ENCODE results near the gene TRPM4.
A peak's percentile ranks its signal among the peaks of the same experiment; 100 is the strongest.
"Not testable (repeated sequence)": the region's sequence is repeated elsewhere in the genome, so short reads cannot be mapped to it uniquely, and the experiment has no call there.

TRPM4 gene

DNA sequence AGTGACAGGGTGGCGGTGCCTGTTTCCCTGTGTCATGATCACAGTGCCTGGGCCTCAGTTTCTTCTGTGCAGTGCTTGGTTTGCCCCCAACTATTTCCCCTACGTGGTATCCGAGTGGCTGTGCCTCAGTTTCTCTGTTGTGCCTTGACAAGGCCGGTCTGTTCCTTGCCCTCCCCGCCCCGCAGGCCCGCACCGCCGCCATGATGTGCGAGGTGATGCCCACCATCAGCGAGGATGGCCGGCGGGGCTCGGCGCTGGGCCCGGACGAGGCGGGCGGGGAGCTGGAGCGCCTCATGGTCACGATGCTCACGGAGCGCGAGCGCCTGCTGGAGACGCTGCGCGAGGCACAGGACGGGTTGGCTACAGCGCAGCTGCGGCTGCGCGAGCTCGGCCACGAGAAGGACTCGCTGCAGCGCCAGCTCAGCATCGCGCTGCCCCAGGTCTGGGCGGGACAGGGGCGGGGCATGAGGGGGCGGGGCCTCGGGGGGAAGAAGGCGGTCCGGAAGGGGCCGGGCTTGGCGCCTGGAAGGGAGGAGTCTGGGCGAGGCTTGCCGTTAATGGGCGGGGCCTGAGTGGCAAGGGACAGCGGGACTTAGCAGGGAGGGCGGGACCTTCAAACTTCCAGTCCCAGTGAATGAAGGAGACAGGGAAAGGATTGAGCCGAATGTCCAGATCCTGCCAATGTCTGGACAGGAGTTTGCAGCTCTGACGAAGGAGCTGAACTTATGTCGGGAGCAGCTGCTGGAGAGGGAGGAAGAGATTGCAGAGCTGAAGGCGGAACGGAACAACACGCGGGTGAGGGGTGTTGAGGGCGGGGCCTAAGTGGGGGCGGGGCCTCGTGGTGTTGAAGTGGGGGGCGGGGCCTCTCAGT is 29.7 kb upstream of the TRPM4 start:
- peak; percentile 92 for DNase-seq

DNA sequence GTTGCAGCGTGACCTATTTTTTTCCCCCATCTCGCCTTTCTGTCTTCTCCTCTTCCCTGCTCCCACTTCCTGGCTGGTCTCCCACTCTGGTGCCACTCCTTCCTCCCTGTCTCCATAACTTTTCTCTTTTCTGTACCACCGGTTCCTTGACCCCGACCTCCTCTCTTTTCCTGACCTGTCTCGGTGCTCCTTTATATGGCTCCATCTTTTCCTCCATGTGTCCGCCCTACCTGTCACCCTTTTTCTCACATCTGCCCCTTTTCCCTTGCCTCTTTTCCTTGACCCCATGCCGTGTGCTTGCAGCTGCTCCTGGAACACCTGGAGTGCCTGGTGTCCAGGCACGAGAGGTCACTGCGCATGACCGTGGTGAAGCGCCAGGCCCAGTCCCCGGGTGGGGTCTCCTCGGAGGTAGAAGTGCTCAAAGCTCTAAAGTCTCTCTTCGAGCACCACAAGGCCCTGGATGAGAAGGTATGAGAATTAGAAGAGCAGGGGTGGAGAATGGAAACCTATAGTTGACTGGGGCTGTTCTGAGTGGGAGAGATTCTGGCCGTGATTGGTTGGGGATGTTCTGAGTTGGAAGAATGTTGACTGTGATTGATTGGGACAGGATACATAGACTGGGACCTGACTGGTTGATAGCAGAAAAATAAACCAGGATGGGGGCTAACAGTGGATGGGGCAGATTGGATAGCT is 28.9 kb upstream of the TRPM4 start:
- DNase-seq: no peak

DNA sequence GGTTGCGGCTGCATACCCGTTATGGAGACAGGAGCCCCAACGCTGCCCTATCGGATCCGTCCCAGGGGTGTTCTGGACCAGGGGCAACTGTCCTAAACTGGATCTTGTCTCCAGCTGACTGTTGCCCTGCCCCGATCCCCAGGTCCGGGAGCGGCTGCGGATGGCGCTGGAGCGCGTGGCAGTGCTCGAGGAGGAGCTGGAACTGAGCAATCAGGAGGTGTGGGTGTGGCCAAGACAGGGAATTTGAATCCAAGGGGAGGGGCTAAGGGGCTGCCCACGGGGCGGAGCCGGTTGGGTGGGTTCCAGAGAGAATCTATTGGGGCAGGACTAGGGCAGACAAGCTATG is 28.4 kb upstream of the TRPM4 start:
- no peak for DNase-seq

DNA sequence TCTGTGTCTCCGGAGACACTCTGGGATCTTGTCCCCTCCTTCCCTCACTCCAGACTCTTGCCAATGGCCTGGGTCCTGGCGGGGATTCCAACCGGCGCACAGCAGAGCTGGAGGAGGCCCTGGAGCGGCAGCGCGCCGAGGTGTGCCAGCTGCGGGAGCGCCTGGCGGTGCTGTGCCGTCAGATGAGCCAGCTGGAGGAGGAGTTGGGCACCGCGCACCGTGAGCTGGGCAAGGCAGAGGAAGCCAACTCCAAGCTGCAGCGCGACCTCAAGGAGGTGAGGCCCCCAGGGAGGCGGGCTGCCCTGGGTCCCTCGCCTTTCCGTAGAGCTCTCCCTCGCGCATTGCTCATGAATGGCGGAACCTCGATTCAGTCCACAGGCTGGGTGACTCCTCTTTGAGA is 27.3 kb upstream of the TRPM4 start:
- no peak for DNase-seq

DNA sequence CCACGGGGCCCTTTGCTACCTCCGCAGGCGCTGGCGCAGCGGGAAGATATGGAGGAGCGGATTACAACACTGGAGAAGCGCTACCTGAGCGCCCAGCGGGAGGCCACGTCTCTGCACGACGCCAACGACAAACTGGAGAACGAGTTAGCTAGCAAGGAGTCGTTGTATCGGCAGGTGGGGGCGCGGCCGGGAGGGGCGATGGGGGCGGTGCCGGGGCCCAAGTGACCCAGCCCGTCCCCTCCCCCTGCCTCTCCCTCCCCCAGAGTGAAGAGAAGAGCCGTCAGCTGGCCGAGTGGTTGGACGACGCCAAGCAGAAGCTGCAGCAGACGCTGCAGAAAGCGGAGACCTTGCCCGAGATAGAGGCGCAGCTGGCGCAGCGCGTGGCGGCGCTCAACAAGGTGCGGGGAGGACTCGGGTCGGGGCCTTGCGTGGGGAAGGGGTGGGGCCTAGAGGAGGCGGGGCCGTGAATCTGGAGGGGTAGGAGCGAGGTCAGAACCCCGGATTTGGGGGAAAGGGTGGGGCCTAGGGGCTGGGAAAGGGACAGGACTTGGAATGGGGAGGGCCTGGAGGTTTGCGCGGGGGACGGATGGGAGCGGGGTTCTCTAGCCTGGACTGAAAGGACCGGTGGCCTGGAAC is 24.5 kb upstream of the TRPM4 start:
- no peak for DNase-seq

DNA sequence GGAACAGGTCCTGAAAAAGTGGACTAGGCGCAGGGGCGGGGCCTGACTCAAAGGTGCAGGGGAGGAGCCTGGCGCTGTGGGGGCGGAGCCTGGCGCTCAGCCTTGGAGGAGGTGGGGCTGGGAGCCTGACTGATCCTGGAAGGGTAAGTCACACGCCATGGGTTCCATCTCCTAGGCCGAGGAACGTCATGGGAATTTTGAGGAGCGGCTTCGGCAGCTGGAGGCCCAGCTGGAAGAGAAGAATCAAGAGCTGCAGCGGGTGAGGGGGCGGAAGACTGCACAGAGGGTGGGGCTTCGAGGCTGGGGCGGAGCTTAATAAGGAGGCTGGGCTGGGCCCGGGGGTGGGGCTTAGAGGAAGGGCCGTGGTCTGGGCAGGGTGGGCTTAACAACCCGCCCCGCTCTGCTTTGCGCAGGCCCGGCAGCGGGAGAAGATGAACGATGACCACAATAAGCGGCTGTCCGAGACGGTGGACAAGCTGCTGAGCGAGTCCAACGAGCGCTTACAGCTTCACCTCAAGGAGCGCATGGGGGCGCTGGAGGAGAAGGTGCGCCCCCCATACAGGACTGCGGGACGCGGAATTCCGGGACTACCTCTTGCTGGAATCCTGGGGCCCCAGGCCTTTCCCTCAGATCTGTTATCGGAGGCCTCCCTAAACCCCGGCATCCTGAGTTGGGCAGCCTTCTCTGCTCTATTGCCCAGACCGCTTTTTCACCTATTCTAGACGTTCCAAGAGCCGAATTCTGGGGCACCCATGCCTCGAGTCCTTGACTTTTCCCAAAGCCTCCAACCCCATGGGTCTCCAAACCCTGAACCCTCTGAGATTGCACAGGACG is 23.8 kb upstream of the TRPM4 start:
- DNase-seq: peak; percentile 19

DNA sequence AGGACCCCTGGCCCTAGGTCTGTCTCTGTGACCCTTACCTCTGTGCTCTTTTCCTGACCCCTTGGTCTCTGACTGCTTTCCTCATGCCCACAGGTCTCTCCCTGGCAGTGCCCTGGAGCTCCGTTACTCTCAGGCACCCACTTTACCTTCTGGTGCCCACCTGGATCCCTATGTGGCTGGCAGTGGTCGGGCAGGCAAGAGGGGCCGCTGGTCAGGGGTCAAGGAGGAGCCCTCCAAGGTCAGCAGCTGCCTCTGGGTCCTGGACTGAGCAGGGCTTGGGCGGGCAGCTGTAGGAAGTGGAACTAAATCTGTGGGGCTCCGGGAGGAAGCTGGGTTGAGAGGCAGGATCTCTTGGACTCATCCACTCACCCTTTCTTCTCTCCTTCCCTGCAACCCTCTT is 21.9 kb upstream of the TRPM4 start:
- DNase-seq: no peak

DNA sequence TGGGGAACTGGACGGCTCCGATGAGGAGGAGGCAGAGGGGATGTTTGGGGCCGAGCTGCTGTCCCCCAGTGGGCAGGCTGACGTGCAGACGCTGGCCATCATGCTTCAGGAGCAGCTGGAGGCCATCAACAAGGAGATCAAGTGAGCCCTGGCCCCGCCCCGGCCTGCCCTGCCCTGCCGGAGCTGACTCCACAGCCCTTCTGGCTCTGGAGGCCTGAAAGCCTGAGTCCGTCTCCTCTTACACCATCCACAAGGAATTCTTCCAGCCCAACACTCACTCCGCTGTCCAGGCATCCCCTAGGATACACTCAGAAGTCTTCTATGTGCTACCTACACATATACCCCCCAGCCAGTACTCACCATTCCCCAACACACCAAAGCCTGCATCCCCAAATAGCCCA is 20.8 kb upstream of the TRPM4 start:
- no peak for DNase-seq

DNA sequence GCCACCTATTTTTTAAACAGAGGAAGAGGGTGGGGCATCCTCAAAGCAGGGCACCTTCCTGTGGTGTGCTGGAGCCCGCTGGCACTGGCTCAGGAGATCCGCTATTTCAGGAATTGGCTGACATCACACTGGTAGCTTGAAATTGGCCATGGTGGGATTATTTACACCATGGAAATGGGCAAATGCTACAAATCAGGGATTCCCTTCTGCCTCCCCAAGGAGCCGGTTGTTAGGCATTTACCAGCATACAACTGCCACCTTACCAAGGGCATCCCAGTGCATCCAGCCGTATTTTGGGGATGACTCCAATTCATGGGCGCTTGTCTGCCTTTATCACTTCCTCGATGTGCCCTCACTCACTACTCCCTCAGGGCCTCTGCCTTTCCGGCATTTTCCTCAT is 16.6 kb upstream of the TRPM4 start:
- DNase-seq: no peak

DNA sequence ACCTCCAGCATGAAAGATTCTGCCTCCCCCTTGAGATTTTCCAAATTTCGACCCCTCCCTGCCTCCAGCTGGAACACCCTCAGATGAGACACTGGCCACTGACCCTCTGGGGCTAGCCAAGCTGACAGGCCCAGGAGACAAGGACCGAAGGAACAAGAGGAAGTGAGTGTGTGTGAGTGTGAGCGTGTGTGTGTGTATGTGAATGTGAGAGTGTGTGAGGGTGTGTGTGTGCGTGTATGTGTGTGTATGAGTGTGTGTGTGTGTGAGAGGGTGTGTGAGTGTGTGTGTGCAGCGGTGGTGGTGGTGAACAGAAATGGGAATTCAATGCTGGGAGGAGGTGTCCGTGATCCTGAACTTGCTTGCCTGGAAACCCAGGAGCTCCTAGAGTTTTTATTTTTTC is 16.2 kb upstream of the TRPM4 start:
- no peak for DNase-seq

DNA sequence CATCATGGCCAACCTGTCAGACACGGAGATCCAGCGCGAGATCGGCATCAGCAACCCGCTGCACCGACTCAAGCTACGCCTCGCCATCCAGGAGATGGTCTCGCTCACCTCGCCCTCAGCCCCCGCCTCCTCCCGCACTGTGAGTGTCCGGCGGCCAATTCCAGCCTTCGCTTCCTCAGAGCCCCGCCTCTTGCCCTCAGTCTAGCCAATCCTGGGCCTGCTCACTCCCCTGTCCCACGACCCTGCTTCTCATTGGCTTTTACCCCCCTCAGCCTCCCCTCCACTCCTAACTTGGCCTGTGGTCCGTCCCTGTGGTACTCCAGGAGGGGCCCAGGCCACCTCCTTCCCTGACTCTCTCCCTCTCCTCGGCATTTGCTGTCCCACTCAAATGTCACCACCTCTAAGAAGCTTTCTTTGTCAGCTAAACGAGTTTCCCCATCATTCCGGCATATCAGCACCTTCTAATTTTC is 14.7 kb upstream of the TRPM4 start:
- DNase-seq: peak; percentile 67

DNA sequence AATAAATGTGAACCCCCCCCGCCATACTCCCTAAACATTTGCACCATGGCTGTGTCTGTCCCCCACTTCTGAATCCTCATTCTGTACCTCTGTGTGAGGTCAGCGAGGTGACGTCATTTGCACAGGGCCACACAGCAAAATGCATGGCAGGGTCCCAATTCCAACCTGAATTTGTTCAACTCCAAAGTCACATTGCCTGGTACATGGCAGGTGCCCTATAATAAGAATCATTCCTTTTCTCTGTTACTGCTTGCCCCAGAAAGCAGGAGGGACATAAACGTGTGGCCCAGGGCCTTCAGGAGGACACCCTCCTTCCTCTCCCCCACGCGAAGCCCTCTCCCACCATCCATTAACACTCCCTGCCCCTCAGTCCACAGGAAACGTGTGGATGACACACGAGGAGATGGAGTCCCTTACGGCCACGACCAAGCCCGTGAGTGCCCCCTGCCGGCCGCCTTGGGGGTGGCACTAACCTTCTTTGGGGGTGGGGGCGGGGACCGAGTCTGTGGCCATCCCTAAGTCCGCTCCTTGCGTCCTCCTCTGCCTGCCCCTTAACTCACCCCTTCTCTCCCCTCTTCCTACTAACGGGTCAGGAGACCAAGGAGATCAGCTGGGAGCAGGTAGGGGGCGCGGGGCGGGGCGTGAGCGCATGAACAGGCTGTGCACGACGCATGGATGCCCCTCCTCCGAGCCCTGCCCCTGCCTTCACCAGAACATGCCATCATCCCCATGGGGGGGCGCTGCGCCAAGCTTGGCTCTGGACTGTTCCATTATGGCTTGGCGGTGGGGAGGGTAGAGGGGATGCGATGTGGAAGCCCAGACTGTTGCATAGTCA is 11.8 kb upstream of the TRPM4 start:
- DNase-seq: peak; percentile 66

DNA sequence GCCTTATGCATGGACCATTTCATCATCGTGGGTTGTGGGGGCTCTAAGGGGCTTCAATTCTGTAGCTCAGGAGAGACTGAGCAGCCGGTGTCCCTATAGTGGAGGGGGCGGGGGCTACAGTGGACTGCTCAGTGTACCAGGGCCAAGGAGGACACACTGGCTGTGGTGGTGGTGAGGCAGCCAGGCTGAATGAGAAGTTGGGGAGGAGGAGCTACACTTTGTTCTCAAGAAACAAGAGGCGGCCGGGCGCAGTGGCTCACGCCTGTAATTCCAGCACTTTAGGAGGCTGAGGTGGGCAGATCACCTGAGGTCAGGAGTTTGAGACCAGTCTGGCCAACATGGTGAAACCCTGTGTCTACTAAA is 11.2 kb upstream of the TRPM4 start:
- DNase-seq: not testable (repeated sequence)

DNA sequence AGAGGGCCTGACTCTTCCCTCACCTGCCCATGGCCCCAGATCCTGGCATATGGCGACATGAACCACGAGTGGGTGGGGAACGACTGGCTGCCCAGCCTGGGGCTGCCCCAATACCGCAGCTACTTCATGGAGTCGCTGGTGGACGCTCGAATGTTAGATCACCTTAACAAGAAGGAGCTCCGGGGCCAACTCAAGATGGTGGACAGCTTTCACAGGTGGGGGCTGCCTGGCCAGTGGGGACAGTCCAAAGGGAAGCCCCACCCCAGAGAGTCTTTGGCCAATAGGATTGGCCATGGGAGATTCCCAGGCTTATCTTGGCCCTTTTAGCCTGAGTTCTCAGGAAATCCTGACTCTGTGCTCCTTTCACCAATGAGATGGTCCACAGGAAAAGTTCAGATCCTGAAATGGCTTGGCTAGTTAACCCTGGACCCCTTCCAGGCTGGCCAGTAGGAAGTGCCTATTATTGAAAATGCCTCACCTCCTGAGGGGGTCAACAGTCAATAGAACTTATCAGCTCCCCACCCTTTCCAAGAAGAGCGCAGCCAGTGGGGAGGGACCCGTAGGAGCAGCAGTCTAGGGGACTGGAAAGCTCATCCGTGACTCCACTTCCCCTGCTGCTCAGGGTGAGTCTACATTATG is 9.4 kb upstream of the TRPM4 start:
- DNase-seq: no peak

DNA sequence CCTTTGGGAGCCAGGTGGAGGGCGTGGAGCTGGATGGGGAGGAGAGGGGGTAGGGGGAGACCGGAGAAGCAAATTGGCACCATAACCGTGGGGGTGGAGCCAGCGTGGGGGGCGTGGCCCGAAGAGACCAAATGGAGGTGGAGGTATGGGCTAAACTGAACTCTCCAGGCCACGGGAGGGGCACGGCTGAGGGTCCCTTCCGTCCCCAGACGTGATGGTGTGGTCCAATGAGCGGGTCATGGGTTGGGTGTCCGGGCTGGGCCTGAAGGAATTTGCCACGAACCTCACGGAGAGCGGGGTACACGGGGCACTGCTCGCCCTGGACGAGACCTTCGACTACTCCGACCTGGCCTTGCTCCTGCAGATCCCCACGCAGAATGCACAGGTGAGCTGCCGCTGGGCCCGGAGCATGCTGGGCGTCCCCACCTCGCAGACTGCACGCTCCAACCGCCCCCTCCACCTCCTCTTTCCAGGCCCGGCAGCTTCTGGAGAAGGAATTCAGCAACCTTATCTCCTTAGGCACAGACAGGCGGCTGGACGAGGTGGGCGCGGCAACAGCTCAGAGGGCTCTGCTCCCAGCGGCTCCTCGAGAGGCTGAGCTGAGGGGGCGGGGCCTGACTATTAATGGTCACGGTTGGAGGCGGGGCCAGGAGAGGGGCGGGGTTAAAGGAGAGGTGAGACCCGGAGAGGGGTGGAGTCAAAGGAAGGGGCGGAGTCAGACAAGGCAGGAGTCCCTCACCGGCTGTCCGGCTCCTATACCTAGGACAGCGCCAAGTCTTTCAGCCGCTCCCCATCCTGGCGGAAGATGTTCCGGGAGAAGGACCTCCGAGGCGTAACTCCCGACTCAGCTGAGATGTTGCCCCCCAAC is 8.6 kb upstream of the TRPM4 start:
- peak; percentile 77 for DNase-seq

DNA sequence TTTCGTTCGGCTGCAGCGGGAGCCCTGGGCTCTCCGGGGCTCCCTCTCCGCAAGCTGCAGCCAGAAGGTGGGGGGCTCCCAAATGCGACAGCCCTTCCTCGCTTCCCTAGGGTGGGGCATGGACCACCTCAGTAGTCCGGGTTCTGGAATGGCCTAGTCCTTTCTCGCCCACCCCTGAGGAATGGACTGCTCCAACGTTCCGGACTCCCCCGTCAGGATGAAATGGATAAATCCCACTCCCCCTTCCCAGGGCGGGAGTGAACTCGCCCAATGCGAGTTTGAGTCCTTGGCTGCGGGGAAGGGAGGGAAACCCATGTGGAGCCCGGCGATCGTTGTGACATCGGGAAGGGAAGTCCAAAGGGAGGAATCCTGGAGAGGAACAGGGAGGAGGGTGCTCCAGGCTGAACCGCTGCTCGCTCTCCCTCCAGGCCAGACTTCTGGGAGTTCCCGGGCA is 7.9 kb upstream of the TRPM4 start:
- DNase-seq: no peak

DNA sequence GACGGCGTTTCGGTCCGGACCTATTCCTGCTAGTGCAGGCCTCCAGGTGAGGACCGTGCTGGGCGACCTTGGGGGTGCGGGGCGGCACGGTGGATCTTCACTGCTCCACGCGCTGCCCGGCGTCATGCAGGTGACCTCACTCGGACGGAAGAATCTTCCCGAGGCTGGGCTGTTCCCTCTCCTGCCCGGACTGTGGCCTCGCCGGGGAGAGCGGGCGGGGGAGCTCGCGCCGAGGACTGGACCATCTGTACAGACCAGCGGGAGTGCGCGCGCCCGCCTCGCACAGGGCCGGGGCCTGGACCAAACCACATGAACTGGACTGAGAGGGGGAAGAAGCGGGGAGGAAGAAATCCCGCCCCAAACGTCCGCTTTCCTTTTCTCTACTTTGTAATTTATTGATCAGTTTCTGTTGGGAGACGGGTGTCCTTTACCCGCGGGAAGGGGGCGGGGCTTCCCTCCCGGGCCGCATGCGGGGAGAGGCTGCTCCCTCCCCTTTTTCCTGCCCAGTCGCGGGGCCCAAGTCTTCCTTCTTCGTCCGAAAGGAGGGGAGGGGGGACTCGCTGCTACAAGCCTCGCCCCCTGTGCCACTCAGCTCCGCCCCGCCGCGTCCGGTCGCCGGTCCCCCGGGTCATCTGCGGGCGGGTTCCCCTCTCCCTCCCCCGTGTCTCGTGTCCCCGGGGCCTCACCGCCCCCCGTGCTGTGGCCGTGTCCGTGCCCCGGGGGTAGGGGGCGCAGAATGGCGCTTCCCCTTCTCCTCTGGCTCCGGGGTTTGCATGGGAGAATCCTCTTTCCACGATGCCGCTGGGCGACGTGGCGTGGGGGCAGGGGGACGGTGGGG is 7.3 kb upstream of the TRPM4 start:
- DNase-seq: peak; percentile 13

DNA sequence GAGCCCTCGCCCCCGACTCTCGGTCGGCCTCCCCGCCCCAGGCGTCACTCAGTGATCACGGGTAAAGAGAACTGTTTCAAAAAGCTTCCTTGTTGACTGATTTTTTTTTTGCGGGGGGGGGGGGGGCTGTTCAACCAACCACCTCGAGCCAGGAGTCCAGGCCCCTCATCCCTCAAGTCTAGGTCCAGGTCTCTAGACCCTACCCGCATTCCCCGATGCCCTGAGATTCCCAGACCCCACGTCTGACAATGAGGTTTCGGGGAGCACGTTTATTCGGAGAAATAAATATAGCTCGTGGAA is 6.7 kb upstream of the TRPM4 start:
- no peak for DNase-seq

DNA sequence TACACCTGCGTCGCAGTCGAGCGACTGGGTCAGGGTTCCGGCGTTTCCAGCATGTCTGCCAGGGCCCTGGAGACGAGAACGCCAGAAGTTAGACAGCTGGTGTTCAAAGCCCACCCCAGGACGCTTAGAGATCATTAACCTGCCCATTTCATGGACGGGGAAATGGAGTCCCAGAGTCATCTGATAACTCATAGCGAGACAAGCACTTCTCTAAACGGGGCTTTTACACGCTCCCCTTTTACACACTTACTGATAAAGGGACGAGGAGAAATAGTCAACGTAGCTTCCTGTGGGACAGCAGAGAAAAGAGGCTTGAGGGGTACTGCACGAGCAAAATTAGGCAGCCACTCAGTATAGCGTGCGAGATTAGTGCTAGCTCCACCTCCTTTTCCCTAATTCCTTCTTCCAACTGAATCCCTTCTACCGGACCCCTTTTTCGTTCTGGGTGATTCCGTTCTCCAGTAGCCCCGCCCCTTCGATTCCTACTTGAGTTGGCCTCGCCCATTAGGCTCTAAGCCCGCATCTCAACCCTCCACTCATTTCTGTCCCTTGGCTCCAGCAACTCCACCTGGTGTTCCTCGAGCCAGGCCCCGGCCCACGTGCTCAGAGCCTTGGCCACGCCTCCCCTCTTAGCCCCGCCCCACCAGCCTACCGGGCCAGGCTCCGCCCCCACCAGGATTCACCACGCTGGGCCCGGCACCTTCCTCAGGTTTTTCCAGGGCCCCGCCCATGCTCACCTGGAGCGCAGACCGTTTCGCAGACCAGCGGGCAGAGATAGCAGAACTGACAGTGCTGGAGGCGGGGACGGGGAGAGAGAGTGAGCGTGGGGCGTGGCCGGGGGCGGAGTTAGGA is 6.1 kb upstream of the TRPM4 start:
- DNase-seq: peak; percentile 29
